WTC11 (cell line): Measurements from ENCODE around the gene TTLL10. TPM values are rescaled to one million over a fixed set of nuclear protein-coding genes. Genes with fewer than 3 reads are reported as not detected.

Experiments
- ATAC-seq: fragments of 200-7000 bp; cut with Tn5 transposase; 2 replicates; pipeline ENCODE4 v1.10.0; 2021; ENCODE audit warnings: mild to moderate bottlenecking, moderate library complexity
- CTCF ChIA-PET: fragments of 300-600 bp; sonication (Branson Sonifier 250); formaldehyde crosslinking; loops from one replicate; lab custom pipeline; 2021; ENCODE audit warnings: antibody characterized with exemption; lab: Charles Lee
- POLR2A ChIA-PET: fragments of 350-600 bp; sonication (Branson Sonifier 250); formaldehyde crosslinking; loops from one replicate; lab custom pipeline; 2021; ENCODE audit warnings: antibody characterized with exemption; lab: Charles Lee
- DNase-seq: peaks from one replicate; pipeline ENCODE4 v3.0.0; 2021; ENCODE audit warnings: low spot score
- H3K27ac Mint-ChIP-seq: 2 replicates; pipeline ENCODE4 v1.8.0; 2021; ENCODE audit warnings: mixed read lengths
- H3K27me3 Mint-ChIP-seq: 2 replicates; pipeline ENCODE4 v1.8.0; 2021; ENCODE audit warnings: low read depth, mild to moderate bottlenecking, moderate library complexity, mixed read lengths
- H3K36me3 Mint-ChIP-seq: 2 replicates; pipeline ENCODE4 v1.8.0; 2021; ENCODE audit warnings: mixed read lengths
- H3K4me1 Mint-ChIP-seq: 2 replicates; pipeline ENCODE4 v1.8.0; 2022; ENCODE audit warnings: mixed read lengths
- H3K4me3 Mint-ChIP-seq: 2 replicates; pipeline ENCODE4 v1.8.0; 2021; ENCODE audit warnings: mild to moderate bottlenecking, moderate library complexity, mixed read lengths
- H3K9me3 Mint-ChIP-seq: 2 replicates; pipeline ENCODE4 v1.8.0; 2021; ENCODE audit warnings: mixed read lengths
- AFF4 ChIP-seq: sonication (generic); formaldehyde crosslinking; IDR thresholded peaks from 2 replicates; pipeline ENCODE4 v1.8.1; 2023; ENCODE audit warnings: mild to moderate bottlenecking, missing genetic modification reagents, borderline replicate concordance
- ATF6 ChIP-seq: sonication (generic); formaldehyde crosslinking; IDR thresholded peaks from 2 replicates; pipeline ENCODE4 v1.8.1; 2023; ENCODE audit warnings: mild to moderate bottlenecking, missing genetic modification reagents
- CREB1 ChIP-seq: sonication (generic); formaldehyde crosslinking; IDR thresholded peaks from 2 replicates; pipeline ENCODE4 v1.8.0; 2023; ENCODE audit warnings: mild to moderate bottlenecking, missing genetic modification reagents
- CTCF ChIP-seq: fragments of 200-600 bp; IDR thresholded peaks from 2 replicates; pipeline ENCODE4 v1.8.0; 2022; ENCODE audit warnings: antibody characterized with exemption
- E2F5 ChIP-seq: sonication (generic); formaldehyde crosslinking; IDR thresholded peaks from 2 replicates; pipeline ENCODE4 v1.8.1; 2022; ENCODE audit warnings: mild to moderate bottlenecking, moderate library complexity, missing genetic modification reagents
- ERG ChIP-seq: fragments of 250-450 bp; sonication (Bioruptor Pico); IDR thresholded peaks from 2 replicates; pipeline ENCODE4 v1.8.0; 2021; ENCODE audit warnings: mild to moderate bottlenecking
- ETV6 ChIP-seq: sonication (generic); formaldehyde crosslinking; IDR thresholded peaks from 2 replicates; pipeline ENCODE4 v1.8.1; 2022; ENCODE audit warnings: mild to moderate bottlenecking, missing genetic modification reagents
- HMGA2 ChIP-seq: fragments of 250-450 bp; sonication (Bioruptor Pico); IDR thresholded peaks from 2 replicates; pipeline ENCODE4 v1.4.0; 2021; ENCODE audit warnings: mild to moderate bottlenecking, moderate library complexity
- IRF2 ChIP-seq: sonication (generic); formaldehyde crosslinking; IDR thresholded peaks from 2 replicates; pipeline ENCODE4 v1.8.0; 2022; ENCODE audit warnings: low read depth, missing genetic modification reagents, borderline replicate concordance
- MAX ChIP-seq: sonication (generic); formaldehyde crosslinking; IDR thresholded peaks from 2 replicates; pipeline ENCODE4 v1.8.0; 2022; ENCODE audit warnings: mild to moderate bottlenecking, missing genetic modification reagents
- MLX ChIP-seq: sonication (generic); formaldehyde crosslinking; IDR thresholded peaks from 2 replicates; pipeline ENCODE4 v1.8.1; 2023; ENCODE audit warnings: mild to moderate bottlenecking, missing genetic modification reagents, moderate library complexity
- MYBL2 ChIP-seq: sonication (generic); formaldehyde crosslinking; IDR thresholded peaks from 2 replicates; pipeline ENCODE4 v1.8.1; 2023; ENCODE audit warnings: mild to moderate bottlenecking, moderate library complexity, missing genetic modification reagents
- NR1H2 ChIP-seq: sonication (generic); formaldehyde crosslinking; IDR thresholded peaks from 2 replicates; pipeline ENCODE4 v1.9.0; 2021; ENCODE audit warnings: mild to moderate bottlenecking, moderate library complexity, missing genetic modification reagents
- ZMAT4 ChIP-seq: fragments of 250-450 bp; sonication (Bioruptor Pico); IDR thresholded peaks from 2 replicates; pipeline ENCODE4 v1.9.0; 2021; ENCODE audit warnings: mild to moderate bottlenecking
- ZNF317 ChIP-seq: sonication (generic); formaldehyde crosslinking; IDR thresholded peaks from 2 replicates; pipeline ENCODE4 v1.8.1; 2023; ENCODE audit warnings: low read depth, mild to moderate bottlenecking, moderate library complexity, missing genetic modification reagents, borderline replicate concordance
- ZNF512 ChIP-seq: sonication (generic); formaldehyde crosslinking; IDR thresholded peaks from 2 replicates; pipeline ENCODE4 v1.8.1; 2022; ENCODE audit warnings: missing genetic modification reagents, borderline replicate concordance
- total RNA-seq: library from RNA; stranded (reverse); gene quantifications from 3 replicates; pipeline ENCODE4 v1.2.3, GENCODE V29; 2021

Gene TTLL10
- total RNA-seq, 1 experiment from 2014 or later = 1.1 TPM

GRCh38 chr1:1234180-1234808, 60.6 kb downstream of the TTLL10 start:
- POLR2A ChIA-PET = no interaction called here
- no peak for DNase-seq

GRCh38 chr1:1235016-1235744, 61.5 kb downstream of the TTLL10 start:
- no peaks in the 10 kb centered on the region for H3K27me3 Mint-ChIP-seq
- POLR2A ChIA-PET = no interaction called here
- no peak overlapping the region for H3K27ac Mint-ChIP-seq
- peaks cover 3% of the 10 kb centered on the region; the same call in 1 of the 2 replicates for H3K9me3 Mint-ChIP-seq
- TF ChIP-seq ERG = no peak
- no peak for TF ChIP-seq AFF4 (CRISPR knock-in tag)
- no peak for TF ChIP-seq MYBL2 (CRISPR knock-in tag)
- no peak for TF ChIP-seq NR1H2 (CRISPR knock-in tag)
- TF ChIP-seq ETV6 (CRISPR knock-in tag) = no peak
- TF ChIP-seq CTCF = no peak
- no peak for TF ChIP-seq ZNF512 (CRISPR knock-in tag)
- no peak for TF ChIP-seq HMGA2 (CRISPR knock-in tag)
- TF ChIP-seq ATF6 = no peak
- no peak for TF ChIP-seq MLX (CRISPR knock-in tag)
- no peak for TF ChIP-seq MAX (CRISPR knock-in tag)
- no peak for TF ChIP-seq CREB1
- no peak for TF ChIP-seq E2F5
- no peak for TF ChIP-seq IRF2 (CRISPR knock-in tag)
- TF ChIP-seq, all 79 proteins: peak for 0
- peaks cover 10% of the 10 kb centered on the region for H3K4me1 Mint-ChIP-seq
- ATAC-seq = no peak
- H3K36me3 Mint-ChIP-seq = peaks cover 5% of the 10 kb centered on the region
- DNase-seq = no peak
- no peak overlapping the region for H3K4me3 Mint-ChIP-seq
- CTCF ChIA-PET = no interaction called here

More at GRCh38 chr1:1234180-1234808, 60.6 kb downstream of the TTLL10 start:
- no peaks in the 10 kb centered on the region for H3K27me3 Mint-ChIP-seq
- TF ChIP-seq ZMAT4 (CRISPR knock-in tag) (no peak), ZNF317 (CRISPR knock-in tag) (no peak)
- H3K9me3 Mint-ChIP-seq = peaks cover 3% of the 10 kb centered on the region; the same call in 1 of the 2 replicates
- H3K36me3 Mint-ChIP-seq = peaks cover 10% of the 10 kb centered on the region
- no peak for ATAC-seq
- H3K4me1 Mint-ChIP-seq = peaks cover 10% of the 10 kb centered on the region
- H3K27ac Mint-ChIP-seq = no peak overlapping the region
- CTCF ChIA-PET = no interaction called here
- peak overlapping the region; percentile 60; the same call in 1 of the 2 replicates for H3K4me3 Mint-ChIP-seq
